Measurements from ENCODE around the gene EYA2. TPM values are rescaled to one million over a fixed set of nuclear protein-coding genes. Genes with fewer than 3 reads are reported as not detected.
A peak's percentile ranks its signal among the peaks of the same experiment; 100 is the strongest.

EYA2 gene
- total and polyA plus RNA-seq, 4 donors, result 1.6 to 4.4 (median 2.1) TPM

DNA sequence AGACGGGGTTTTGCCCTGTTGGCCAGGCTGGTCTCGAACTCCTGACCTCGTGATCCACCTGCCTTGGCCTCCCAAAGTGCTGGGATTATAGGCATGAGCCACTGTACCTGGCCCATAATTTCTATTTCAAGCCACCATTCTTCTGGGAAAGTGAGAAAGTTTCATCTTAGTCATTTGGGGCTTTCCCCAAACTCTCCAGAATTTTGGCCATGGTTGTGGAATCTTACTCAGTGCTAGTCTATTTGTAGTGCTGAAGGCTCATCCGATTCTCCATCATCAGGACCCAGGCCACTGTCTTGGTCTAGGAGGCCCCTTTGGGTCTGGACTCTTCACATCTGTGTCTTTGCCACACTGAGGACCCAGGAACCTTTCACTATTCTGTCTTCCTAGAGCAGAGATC lies 164.9 kb downstream of the EYA2 start:
- Histone ChIP-seq H3K4me3 (no peak overlapping the region), H3K9ac (ENCODE audit: insufficient read depth in 1 of 2, low read length in 2 of 2) (no peak overlapping the region), H3K4me1 (ENCODE audit: control insufficient read depth in 5 of 5, insufficient read depth in 5 of 5, low read length in 5 of 5) (peaks cover 0 to 5% (median 0%) of the 10 kb centered on the region in 5 donors), H3K36me3 (ENCODE audit: control insufficient read depth in 4 of 4, insufficient read depth in 4 of 4, low read length in 4 of 4) (no peaks in the 10 kb centered on the region), H3K27ac (ENCODE audit: low read depth in 1 of 2, low read length in 1 of 2) (no peak overlapping the region), H3K9me3 (ENCODE audit: control insufficient read depth in 4 of 4, insufficient read depth in 3 of 4, low read length in 3 of 4) (peaks cover 0 to 6% (median 0%) of the 10 kb centered on the region in 4 donors), H3K27me3 (ENCODE audit: control insufficient read depth in 3 of 3, insufficient read depth in 3 of 3, low read length in 2 of 3) (no peaks in the 10 kb centered on the region)
- DNase-seq (no peak), ATAC-seq (ENCODE audit: insufficient read depth, low FRiP score) (no peak)
- TF ChIP-seq, protein P1, sequence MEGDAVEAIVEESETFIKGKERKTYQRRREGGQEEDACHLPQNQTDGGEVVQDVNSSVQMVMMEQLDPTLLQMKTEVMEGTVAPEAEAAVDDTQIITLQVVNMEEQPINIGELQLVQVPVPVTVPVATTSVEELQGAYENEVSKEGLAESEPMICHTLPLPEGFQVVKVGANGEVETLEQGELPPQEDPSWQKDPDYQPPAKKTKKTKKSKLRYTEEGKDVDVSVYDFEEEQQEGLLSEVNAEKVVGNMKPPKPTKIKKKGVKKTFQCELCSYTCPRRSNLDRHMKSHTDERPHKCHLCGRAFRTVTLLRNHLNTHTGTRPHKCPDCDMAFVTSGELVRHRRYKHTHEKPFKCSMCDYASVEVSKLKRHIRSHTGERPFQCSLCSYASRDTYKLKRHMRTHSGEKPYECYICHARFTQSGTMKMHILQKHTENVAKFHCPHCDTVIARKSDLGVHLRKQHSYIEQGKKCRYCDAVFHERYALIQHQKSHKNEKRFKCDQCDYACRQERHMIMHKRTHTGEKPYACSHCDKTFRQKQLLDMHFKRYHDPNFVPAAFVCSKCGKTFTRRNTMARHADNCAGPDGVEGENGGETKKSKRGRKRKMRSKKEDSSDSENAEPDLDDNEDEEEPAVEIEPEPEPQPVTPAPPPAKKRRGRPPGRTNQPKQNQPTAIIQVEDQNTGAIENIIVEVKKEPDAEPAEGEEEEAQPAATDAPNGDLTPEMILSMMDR (IDR thresholded peaks at IDR 0.05; ENCODE audit: control extremely low read depth, extremely low read depth), result no peak
- WGBS, 2 donors, result 92 to 97% methylated on average over 4 of the region's 4 CpGs

DNA sequence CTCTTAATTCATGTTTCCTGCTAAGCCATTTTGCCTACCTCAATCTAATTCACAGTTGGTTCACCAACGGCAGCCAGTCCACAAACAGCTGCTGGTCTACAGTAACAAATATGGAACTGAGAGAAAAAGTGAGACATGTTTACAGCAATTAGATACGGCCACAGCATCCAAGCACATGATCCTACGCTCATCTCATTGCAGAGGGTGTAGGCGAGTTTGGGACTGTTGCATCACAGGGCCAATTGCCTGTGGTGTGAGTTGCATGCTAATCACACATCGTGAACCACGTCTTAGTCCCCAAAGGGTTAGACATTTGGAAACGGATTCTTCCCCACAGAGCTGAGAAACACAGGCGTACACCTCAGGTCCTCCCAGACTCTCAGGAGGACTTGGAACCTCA lies 166.9 kb downstream of the EYA2 start:
- WGBS, 2 donors, result 89 to 93% methylated on average over 8 of the region's 8 CpGs
- Histone ChIP-seq H3K27me3 (ENCODE audit: control insufficient read depth in 3 of 3, insufficient read depth in 3 of 3, low read length in 2 of 3) (no peaks in the 10 kb centered on the region), H3K4me1 (ENCODE audit: control insufficient read depth in 5 of 5, insufficient read depth in 5 of 5, low read length in 5 of 5) (peaks cover 0 to 5% (median 0%) of the 10 kb centered on the region in 5 donors), H3K4me3 (no peak overlapping the region), H3K9ac (ENCODE audit: insufficient read depth in 1 of 2, low read length in 2 of 2) (no peak overlapping the region), H3K27ac (ENCODE audit: low read depth in 1 of 2, low read length in 1 of 2) (no peak overlapping the region), H3K36me3 (ENCODE audit: control insufficient read depth in 4 of 4, insufficient read depth in 4 of 4, low read length in 4 of 4) (no peaks in the 10 kb centered on the region), H3K9me3 (ENCODE audit: control insufficient read depth in 4 of 4, insufficient read depth in 3 of 4, low read length in 3 of 4) (peaks cover 0 to 4% (median under 1%) of the 10 kb centered on the region in 4 donors)
- DNase-seq (no peak), ATAC-seq (ENCODE audit: insufficient read depth, low FRiP score) (no peak)
- TF ChIP-seq, protein P1 (IDR thresholded peaks at IDR 0.05; ENCODE audit: control extremely low read depth, extremely low read depth), result no peak

DNA sequence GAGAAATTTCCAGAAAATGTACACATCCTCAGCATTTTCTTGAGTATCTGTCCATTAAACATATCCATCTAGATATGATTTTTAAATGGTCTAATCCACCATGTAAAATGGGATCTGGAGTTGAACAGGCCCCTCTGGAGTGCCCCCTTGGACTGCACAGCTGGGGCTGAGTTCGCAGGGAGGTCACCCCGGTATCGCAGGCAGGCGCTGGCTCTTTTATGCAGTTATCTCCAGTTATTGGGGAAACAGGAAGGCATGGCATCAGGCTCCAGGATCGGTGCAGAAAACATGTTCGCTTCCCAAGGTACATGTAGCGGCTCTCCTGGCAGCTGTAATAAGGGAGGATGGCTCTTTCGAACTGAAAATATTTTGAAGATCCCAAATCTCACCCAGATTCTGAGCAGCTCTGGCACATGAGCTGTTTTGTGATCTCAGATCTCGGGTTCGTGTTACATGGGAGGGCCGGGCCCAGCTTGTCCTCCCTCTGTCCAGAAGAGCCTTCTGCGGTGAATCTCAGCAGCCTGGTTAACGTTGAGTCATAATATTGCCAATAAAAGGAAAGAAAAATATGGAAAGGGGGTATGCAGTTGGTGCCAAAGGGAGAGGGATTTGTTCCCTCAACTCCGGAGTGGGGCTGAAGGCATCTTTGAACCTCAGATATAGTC lies 167.7 kb downstream of the EYA2 start:
- DNase-seq (peak in 1 of 3 donors; percentile 23), ATAC-seq (ENCODE audit: insufficient read depth, low FRiP score) (no peak)
- Histone ChIP-seq H3K9ac (ENCODE audit: insufficient read depth in 1 of 2, low read length in 2 of 2) (no peak overlapping the region), H3K27me3 (ENCODE audit: control insufficient read depth in 3 of 3, insufficient read depth in 3 of 3, low read length in 2 of 3) (no peaks in the 10 kb centered on the region), H3K9me3 (ENCODE audit: control insufficient read depth in 4 of 4, insufficient read depth in 3 of 4, low read length in 3 of 4) (peaks cover 0 to 8% (median 3%) of the 10 kb centered on the region in 4 donors), H3K27ac (ENCODE audit: low read depth in 1 of 2, low read length in 1 of 2) (no peak overlapping the region), H3K4me1 (ENCODE audit: control insufficient read depth in 5 of 5, insufficient read depth in 5 of 5, low read length in 5 of 5) (peaks cover 0 to 5% (median 0%) of the 10 kb centered on the region in 5 donors), H3K4me3 (no peak overlapping the region), H3K36me3 (ENCODE audit: control insufficient read depth in 4 of 4, insufficient read depth in 4 of 4, low read length in 4 of 4) (no peaks in the 10 kb centered on the region)
- WGBS, 2 donors, result 79% methylated on average over 14 of the region's 14 CpGs
- TF ChIP-seq, protein P1 (IDR thresholded peaks at IDR 0.05; ENCODE audit: control extremely low read depth, extremely low read depth), result no peak
